Cerebellar nuclear complex (tissue), 1 donor: ENCODE measurements around the gene UCN2.
"Not testable (repeated sequence)": the region's sequence is repeated elsewhere in the genome, so short reads cannot be mapped to it uniquely, and the experiment has no call there.

Source experiments
- DNase-seq, 2 experiments: peaks; one replicate each; lab custom pipeline; 2025; lab: John Stamatoyannopoulos, UW

Gene UCN2

DNA sequence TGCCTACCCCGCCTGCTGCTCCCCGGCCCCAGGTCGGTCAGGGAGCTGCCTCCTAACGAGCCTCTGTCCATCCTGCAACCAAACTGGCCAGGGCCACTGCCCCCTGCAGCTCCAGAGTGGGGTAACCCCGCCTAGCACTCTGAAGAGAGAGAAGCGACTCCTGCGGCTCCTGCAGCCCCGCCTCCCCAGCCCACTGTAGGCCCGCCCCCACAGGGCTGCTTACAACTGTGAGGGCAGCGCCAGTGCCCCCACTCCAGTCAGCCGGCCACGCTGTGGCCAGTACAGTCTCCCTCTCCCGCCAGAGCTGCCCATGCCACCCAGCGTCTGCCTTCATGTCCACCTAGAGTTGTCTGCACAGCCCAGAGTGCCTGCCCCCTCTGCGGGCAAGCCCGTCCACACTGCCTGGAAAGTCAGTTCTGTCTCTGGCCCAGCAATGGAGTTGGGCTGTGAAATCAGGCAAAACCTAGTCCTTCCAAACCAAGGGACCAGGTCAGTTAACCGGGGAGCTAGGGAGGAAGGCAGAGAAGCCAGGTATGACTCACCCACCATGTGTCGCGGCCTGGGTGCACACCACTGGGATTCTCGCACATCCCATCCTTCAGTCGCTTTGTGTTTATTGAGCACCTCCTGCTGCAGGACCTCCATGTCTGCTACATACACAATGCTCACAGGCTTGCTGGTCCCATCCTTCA is 2.4 kb downstream of the UCN2 start:
- DNase-seq = no peak

DNA sequence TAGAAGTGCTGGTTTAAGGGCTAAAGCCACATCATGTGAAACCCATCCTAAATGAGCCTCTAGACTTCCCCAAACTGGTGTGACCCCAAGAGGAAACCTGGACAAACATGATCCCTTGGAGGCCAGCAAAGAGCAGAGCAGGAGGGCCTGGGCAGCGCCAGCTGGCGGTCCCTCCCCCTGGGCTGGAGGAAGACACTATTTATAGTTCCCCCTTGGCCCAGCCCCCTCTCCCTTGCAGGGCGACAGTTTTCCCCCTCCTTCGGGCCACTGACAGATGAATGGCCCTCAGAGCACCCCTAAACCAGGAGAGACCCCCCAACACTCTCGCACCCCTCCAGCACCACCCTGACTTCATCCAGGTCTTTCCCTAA is 2.9 kb downstream of the UCN2 start:
- DNase-seq = no peak

DNA sequence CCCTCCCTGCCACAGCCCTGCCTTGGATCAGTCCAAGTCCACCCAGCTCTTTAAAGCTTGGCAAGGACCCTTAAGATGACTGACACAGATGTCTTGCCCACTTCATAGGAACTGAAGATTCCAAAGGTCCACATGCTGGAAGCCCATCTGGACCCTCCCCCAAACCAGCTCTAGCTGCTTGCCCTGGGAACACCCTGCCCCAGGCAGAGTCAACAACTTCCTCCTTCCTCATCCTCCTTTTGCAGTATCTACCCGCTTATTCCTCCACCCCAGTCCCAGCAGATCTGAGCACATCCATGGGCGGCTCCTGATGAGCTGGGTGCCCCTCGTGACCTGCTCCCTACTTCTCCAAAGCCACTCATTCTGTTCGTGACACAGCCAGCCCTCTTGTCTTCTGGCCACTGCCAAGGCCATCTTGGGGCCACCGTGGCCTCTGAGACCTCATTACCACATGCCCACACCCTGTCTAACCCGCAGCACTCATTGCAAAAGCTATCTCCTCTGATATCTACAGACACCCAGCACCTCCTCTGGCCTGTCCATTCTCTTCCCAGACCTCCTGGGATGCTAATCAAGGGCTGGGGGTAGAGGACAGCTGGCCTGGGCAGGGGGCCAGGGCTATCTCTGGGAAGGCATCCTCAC is 5.0 kb downstream of the UCN2 start:
- no peak for DNase-seq

DNA sequence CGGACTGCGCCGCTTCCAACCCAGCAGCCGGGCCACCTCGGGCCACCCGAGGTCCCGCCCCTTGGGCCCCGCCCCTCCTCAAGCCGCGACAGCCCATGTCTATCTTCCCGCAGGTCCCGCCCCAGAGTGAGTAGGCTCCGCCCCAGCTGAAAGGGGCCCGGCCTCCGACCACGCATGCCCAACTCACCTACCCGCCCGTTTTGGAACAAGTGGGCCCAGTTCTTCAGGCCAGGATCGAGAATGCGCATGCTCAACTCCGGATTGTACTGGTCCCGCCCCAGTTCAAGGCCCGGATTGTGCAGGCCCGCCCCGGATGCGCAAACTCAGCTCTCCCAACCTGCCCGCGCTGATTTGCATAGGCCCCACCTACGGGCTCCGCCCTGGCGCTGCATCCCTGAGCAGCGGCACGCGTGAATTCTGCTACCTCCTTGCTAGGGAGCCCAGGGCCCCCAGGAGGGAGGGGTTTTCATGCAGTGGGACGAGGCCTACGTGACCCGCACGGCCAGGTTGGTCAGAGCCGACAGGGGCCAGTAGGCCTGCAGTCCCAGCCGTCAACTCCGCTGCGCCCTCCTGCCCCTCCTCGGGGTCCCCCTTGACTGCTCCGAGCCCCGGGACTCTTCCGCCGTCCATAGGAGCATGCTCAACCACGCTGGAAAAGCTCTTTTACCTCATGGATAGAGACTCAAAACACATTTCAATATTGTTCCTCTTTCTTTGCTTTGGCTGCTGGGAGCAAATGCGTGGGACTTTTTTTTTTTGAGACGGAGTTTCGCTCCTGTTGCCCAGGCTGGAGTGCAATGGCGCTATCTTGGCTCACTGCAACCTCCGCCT is 6.6 kb downstream of the UCN2 start, which contains the start of gene PFKFB4:
PFKFB4 (minus strand) TSS at position 8 of the 831 bp plus-strand sequence. CDS start 26 bp downstream, outside the sequence.
- DNase-seq = peak; percentile 96 to 99

DNA sequence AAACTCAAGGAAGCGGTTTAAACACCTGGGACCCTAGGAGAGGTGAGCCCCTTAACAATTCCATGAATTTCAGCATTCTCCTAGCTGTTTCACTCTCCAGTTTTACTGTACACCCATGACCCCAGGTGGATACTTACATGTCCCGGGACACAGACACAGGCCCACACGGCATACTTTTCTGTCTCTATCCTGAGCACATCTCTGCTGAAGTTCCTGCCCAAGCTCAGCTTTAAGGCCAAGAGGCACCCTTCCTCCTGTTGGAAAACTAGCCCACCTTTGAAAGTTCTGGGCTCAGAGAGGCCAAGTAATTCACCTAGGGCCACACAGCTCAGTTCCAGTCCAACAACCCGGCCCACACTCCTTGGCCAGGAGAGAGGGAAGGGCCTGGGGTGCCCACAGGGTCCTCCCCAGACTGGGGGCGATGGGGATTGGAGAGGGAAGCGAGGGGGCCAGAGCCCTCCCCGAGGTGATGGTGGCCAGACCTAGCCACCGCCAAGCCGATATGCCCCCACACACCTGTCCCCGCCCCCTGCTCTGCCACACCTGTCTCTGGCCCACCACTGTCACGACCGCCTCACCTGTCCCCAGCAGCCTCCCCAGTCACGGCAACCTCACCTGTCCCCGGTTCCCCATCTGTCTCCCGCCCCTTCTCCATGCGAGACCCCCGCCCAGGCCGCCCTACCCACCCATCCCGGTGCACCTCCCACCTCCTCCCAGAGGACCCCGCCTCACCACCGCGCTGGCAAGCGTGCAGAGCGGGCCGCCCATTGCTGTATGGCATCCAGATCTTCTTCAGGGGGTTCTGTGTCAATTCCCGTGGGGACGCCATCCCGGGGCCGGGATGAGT is 7.4 kb downstream of the UCN2 start:
- no peak for DNase-seq

DNA sequence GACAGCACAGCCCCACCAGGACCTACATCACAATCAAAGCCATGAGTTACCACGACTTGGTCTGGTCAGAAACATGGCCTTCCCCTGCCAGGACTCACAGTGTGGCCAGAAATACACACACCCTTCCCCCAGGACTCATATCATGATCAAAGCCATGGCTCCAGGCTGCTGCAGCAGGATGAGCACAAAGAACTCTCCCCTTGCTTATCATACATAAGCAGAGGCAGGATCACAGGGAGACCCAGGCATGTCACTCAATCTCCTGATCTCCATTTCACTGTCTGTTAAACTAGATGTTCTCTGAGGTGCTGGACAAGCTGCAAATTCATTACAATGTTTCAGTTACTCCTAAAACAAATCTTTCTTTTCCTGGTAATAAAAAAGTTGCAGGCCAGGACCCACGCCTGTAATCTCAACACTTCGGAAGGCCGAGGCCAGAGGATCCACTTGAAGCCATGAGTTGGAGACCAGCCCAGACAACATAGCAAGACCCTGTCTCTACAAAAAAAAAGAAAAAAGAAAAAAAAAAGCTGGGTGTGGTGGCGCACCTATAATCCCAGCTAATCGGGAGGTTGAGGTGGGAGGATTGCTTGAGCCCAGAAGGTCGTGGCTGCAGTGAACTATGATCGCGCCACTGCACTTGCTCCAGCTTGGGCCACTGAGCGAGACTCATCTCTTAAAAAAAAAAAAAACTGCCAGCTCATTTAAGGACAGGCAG is 8.2 kb downstream of the UCN2 start:
- DNase-seq = no peak

DNA sequence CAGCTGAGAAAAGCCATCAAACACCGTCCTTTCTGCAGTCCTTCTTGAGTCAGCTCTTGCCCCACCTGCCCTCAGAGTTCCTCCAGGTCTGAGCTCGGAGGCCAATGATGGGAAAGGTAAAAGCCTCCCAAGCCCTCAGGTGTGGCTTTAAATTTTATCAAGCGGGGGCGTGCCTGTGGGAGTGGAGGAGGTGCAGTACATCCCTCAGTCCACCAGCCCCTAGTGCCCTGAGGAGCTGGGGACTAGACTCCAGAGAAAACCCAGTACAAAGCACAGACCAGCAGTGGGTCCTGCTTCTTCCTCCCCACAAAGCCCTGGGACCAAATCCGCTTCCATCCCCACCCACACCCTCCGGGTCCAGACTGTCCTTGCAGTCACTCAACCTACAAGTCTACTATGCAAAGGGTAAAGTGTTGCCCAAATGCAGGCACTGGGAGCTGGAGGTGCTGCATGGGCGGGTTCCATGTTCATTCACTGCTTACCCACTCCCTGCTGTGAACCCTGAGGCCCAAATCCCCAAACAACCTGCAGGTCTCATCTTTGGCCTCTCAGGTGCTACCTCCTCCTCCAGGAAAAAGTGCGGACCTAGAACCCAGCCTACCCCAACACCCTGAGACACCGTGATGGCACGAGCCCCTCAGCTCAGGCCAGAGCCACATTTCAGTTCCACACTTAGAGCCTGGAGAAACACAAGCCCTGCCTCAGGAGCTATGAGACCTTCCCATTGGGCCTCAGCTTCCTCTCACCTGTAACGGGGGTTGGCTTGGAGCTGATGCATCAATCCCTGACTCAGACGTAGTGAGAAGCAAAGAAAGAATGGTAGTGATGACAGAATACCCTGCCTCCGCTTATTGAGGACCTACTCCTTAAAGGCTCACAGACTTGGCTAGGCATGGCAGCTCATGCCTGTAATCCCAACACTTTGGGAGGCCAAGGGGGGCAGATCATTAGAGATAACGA is 9.4 kb downstream of the UCN2 start:
- no peak for DNase-seq

DNA sequence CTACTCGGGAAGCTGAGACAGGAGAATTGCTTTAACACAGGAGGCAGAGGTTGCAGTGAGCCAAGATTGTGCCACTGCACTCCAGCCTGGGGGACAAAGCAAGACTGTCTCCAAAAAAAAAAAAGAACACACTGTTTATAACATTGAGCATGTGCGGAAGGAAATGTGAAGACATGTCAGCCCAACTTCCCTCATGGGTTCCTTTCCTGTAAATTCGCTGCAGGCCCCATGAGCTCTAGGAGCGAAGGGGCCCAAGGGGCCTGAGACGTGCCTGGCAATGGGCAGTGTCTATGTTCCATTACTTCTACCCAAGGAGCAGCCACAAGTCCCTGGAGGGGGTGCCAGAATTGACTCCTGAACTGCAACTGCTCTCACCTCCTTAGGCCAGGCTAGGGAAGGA is 10.2 kb downstream of the UCN2 start:
- DNase-seq = no peak

DNA sequence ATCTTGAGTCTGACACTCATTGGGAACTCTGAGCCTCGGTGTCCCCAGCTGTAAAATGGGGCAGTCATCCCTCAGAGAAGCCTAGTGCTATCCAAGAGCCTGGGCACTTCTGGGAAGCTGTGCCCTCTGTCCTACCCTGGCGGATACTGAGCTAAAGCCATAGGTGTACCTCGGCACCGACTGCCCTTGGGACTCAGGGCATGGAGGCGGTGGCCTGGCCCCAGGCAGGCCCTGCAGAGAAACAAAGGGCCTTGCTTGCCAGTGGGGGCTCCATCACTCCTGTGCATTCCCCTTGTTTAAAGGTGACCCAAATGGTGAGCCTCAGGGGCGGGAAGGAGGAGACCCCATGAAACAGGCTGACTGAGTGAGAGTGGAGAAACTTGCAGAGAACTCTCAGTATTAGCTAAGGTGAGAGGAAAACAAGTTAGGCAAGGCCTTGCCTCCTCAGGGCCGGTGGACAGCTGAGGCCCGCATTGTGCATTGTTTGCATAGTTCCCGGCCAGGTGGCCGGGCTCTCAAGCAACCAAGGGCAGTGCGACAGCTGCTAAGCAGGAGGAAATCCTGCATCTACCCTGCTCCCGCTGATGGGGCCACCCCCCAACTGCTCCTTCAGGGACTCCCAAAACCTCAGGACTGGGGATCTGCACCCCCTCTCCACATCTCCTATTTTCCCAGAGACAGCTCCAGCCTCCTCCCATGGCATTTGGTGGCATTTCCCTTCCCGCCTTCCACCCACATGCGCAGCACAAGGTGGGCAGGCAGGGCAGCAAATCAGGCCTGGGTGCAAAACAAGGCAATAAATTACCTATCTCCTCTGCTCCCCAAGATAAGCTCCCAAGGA is 11.2 kb downstream of the UCN2 start:
- no peak for DNase-seq

DNA sequence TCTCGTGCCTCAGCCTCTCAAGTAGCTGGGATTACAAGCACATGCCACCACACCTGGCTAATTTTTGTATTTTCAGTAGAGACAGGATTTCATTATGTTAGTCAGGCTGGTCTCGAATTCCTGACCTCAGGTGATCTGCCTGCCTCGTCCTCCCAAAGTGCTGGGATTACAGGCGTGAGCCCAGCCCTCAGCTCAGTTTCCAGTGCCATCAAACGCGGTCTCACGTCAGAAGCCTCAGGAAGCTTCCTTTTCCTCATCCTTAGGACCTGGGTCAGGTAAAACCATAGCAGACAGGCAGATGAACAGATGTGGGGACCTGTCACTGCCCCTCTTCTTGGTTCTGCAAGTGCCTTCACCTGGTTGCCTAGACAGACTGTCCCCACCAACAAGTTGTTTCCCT is 11.9 kb downstream of the UCN2 start:
- not testable (repeated sequence) for DNase-seq

DNA sequence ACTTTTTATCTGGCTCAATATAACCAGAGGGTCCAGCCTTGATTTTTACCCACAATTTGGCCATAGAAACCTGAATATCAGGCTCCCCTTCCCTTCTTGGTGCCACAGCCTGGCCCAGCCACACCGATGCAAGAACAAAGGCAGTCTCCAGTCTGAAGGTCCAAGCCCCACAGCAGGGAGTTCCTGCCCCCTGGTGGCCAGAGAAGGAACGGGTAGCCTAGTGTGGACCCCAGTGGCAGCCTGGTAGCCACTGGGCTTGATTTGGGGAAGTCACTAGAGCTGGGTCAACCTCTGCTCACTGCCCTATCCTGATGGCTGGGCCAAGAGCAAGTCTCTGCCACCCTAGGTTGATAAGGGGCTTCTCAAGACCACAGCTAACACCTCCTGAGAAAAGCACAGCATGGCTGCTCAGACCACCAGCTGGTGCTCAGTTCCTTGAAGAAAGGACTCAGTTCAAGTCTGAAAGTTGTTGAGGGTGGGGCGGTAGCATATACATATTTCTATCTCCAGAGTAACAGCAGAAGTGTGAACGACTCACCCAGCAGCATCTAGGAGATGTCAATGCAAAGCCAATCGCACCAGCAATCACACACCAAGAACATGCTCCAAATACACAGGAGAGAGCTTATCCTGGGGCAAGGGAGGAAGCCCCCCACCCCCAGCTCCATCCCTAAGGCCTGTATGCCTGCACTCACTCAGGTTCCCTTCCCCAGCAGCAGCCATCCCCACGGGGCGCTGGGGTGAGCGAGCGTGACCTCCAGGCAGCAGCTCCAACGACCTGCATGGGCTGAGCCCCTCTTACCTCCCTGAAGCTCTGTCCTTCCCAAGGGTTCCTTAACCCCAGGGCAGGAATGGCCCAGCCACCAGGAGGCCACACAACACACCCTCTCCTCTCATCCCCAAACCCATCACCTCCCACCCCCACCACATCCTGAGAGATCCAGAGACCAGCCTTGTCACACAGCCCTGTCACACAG is 14.6 kb downstream of the UCN2 start:
- peak in 1 of 2 experiments; percentile 23 for DNase-seq

DNA sequence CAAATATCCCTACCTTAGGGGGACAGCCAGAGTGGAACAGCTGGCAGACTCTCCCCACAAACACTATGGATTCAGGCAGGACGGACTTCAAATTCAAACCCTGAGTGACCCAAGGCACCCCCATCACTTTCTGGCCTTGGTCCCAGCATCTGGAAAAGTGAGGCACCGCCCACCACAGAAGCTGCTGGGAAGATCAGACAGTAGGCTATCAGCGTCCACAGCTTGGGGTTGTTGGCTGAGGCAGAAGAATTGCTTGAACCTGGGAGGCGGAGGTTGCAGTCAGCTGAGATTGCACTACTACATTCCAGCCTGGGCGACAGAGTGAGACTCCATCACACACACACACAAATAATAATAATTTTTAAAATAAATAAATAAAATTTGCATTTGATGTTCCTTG is 15.5 kb downstream of the UCN2 start:
- DNase-seq = no peak

DNA sequence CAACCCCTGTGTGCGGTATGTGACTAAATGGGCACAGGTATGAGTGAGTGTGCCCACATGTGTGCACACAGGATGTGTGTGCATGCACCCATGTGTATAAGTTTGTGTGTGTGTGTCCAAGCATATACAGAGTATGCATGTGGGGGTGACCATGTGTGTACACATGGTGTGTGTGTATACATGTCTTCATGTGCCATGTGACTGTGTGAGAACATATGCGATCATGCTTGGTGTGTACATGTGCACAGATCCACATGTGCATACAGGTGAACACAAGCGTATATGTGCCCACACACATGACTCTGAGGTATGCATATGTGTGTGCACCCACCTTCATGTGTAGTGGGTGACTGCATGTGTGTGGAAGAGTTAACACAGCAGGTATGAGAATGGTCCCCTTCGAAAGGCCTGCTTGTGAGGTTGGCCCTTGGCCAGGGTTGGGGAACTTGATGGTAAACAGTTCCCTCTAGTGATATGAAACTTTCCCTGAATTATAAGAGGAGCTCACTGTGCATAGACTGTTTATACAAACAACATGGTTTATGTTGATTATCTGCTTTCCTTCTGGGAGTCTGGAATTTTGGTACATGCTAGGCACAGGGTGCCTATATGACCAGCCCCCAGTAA is 17.3 kb downstream of the UCN2 start:
- no peak for DNase-seq

DNA sequence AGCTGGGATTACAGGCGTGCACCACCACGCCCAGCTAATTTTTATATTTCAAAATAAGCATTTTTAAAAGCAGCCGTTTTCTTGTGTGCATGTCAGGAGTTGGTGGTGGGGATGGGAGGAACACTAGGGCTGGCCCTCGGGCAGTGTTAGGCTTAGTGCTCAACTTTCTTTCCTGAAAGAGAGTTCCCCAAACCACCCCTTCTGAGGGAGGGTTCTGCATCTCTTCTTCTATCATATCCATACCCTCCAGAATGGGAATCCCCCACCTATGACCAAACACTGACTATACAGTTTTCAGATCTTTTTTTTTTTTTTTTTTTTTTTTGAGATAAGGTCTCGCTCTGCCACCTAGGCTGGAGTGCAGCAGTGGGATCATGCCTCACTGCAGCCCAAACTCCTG is 19.4 kb downstream of the UCN2 start:
- no peak for DNase-seq

DNA sequence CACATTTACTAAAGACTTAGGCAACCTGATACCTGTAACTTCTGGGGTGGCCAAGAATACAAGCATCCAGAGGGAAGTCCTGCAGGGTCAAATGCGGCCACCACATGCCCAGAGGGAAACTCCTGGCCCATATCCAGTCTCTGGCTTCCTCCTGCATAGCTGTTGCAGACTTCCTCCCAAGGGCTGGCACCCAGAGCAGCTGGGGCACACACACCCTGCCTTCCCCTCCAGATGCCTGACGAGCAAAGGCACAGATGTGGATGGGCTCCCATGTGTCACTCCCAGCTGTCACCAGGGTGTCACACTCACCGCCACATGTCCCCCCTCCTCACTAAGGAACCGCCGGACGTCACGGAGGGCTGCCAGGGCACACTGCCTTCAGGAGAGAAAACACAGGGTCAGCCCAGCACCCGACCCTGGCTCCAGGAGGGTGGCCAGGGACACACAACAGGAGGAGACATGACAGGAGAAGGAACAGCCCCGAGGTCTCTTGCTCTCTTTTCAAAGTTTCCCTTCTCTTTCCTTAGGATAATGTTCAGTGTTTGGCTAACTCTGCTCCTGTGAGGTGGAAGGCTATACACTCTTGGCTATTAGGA is 20.2 kb downstream of the UCN2 start:
- no peak for DNase-seq

DNA sequence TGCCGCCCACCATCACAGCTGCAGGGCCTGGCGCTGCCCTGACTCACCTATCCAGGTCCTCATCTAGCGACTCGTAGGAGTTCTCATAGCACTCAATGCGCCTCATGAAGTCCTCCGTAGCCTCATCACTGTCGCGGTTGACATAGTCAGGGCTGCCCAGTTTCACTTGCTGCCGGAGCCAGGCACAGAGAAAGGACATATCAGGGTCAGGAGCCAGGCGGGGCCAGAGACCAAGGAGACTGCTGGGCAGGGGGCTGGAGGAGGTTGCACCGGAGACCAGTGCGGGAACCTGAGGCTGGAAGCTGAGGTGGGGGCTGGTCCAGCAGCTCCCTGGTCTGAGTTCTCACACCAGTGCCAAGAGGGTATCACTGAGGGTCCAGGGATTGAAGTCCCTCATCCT is 25.1 kb downstream of the UCN2 start:
- no peak for DNase-seq

DNA sequence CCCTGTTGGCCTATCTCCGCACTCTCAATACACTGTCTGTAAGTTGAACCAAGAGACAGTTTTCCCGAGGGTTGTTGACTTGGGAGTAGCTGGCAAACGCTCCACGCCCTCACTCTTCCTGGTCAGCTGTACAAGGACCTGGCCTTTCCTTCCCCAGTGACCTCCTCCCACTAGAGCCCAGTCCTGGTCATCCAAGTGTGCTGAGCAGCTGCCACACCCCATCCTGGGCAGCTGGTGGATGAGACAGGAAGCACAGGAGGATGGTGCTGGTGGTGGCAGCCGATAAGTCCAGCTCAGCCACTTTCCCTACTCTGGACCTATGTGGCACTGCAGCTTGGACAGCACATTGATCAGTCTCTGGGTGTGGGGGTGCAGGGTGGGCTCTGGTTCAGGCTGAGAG is 26.8 kb downstream of the UCN2 start:
- DNase-seq = no peak
